ENCODE results near the gene ABI1.

DNA sequence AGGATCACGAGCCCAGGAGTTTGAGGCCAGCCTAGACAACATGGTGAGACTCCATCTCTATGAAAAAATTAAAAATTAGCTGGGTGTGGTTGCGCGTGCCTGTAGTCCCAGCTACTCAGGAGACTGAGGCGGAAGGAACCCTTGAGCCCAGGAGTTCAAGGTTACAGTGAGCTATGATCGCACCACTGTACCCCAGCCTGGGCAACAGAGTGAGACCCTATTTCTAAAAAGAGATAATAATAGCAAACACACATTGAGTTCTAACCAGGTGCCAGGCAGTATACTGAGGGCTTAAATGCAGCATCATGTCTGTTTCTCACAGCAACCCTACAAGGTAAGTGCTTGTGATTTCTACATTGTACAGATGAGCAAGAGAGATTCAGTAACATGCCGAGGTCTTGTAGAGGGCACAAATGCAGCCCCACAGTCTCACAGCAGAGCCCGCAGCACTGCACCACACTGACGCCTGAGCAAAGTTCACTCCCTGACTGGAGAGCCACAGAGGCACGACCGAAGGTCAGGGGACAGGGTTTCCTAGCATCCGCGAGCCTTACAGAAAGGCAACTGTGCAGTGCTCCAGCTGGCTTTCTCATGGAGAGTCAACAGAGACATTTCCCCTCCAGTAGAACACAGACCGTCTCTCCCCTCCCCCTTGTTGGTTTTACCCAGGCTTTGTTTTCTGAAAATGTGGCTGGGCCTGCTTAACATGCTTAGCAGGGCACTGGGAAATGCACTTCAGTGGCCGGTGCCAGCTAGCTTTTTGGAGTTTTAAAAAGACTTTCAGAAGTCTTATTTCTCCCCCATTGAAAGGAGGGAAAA is 126.8 kb downstream of the ABI1 start:
- TF ChIP-seq POLR2A (IDR thresholded peaks at IDR 0.05), result no peak
- TF ChIP-seq CTCF (IDR thresholded peaks at IDR 0.05), result no peak

Measured in testis (tissue), 2 donors.